HEK293 (cell line): ENCODE data around the gene LBX1.
A peak's percentile ranks its signal among the peaks of the same experiment; 100 is the strongest.

ENCODE experiments used
- AEBP2 ChIP-seq: fragments of 450-650 bp; formaldehyde crosslinking; IDR thresholded peaks from 2 replicates; pipeline ENCODE4 v1.5.1; 2016; ENCODE audit warnings: missing biosample characterization, missing genetic modification characterization, borderline replicate concordance
- HOXD13 ChIP-seq: sonication (generic); formaldehyde crosslinking; IDR thresholded peaks from 2 replicates; pipeline ENCODE4 v1.8.0; 2022; ENCODE audit warnings: missing genetic modification reagents, borderline replicate concordance
- SALL2 ChIP-seq: fragments of 450-650 bp; formaldehyde crosslinking; IDR thresholded peaks from 2 replicates; pipeline ENCODE4 v1.5.0; 2017; ENCODE audit warnings: missing biosample characterization, mild to moderate bottlenecking, missing genetic modification characterization, borderline replicate concordance
- SCRT1 ChIP-seq: fragments of 450-650 bp; formaldehyde crosslinking; IDR thresholded peaks from 2 replicates; pipeline ENCODE4 v1.5.1; 2016; ENCODE audit warnings: missing biosample characterization, missing genetic modification characterization, borderline replicate concordance
- SP7 ChIP-seq: fragments of 450-650 bp; formaldehyde crosslinking; IDR thresholded peaks from 2 replicates; pipeline ENCODE4 v1.5.1; 2016; ENCODE audit warnings: missing biosample characterization, missing genetic modification characterization
- WT1 ChIP-seq: fragments of 450-650 bp; formaldehyde crosslinking; IDR thresholded peaks from 2 replicates; pipeline ENCODE4 v1.5.1; 2016; ENCODE audit warnings: missing biosample characterization, missing genetic modification characterization
- YY1 ChIP-seq: fragments of 450-650 bp; formaldehyde crosslinking; IDR thresholded peaks from 2 replicates; pipeline ENCODE4 v1.5.1; 2018; ENCODE audit warnings: missing biosample characterization, missing genetic modification characterization
- ZBTB48 ChIP-seq: fragments of 450-650 bp; formaldehyde crosslinking; IDR thresholded peaks from 2 replicates; pipeline ENCODE4 v1.5.1; 2016; ENCODE audit warnings: missing biosample characterization, missing genetic modification characterization
- ZNF114 ChIP-seq: fragments of 450-650 bp; formaldehyde crosslinking; IDR thresholded peaks from 2 replicates; pipeline ENCODE4 v1.5.0; 2017; ENCODE audit warnings: missing biosample characterization, missing genetic modification characterization
- ZNF133 ChIP-seq: fragments of 450-650 bp; formaldehyde crosslinking; IDR thresholded peaks from 2 replicates; pipeline ENCODE4 v1.5.1; 2016; ENCODE audit warnings: missing biosample characterization, missing genetic modification characterization
- ZNF175 ChIP-seq: fragments of 450-650 bp; formaldehyde crosslinking; IDR thresholded peaks from 2 replicates; pipeline ENCODE4 v1.5.1; 2016; ENCODE audit warnings: missing biosample characterization, missing genetic modification characterization
- ZNF214 ChIP-seq: fragments of 450-650 bp; formaldehyde crosslinking; IDR thresholded peaks from 2 replicates; pipeline ENCODE4 v1.5.1; 2017; ENCODE audit warnings: missing biosample characterization, mild to moderate bottlenecking, missing genetic modification characterization, borderline replicate concordance
- ZNF239 ChIP-seq: fragments of 450-650 bp; formaldehyde crosslinking; IDR thresholded peaks from 2 replicates; pipeline ENCODE4 v1.5.1; 2016; ENCODE audit warnings: missing biosample characterization, missing genetic modification characterization
- ZNF274 ChIP-seq, 2 experiments: fragments of 200-500 bp in 1 of 2; fragments of 450-650 bp in 1 of 2; sonication (Bioruptor generic) in 1 of 2; formaldehyde crosslinking in 1 of 2; IDR thresholded peaks; 2 replicates each; pipeline versions ENCODE4 v1.5.1 to v1.6.1; 2014 to 2016; ENCODE audit warnings: borderline replicate concordance in 1 of 2, inconsistent platforms in 1 of 2, low read length in 1 of 2, missing biosample characterization in 1 of 2, missing genetic modification characterization in 1 of 2
- ZNF292 ChIP-seq: fragments of 450-650 bp; formaldehyde crosslinking; IDR thresholded peaks from 2 replicates; pipeline ENCODE4 v1.5.1; 2016; ENCODE audit warnings: low read depth, missing biosample characterization, missing genetic modification characterization, borderline replicate concordance
- ZNF404 ChIP-seq: fragments of 450-650 bp; formaldehyde crosslinking; IDR thresholded peaks from 2 replicates; pipeline ENCODE4 v1.5.1; 2017; ENCODE audit warnings: missing biosample characterization, missing genetic modification characterization
- ZNF580 ChIP-seq: fragments of 450-650 bp; formaldehyde crosslinking; IDR thresholded peaks from 2 replicates; pipeline ENCODE4 v1.5.1; 2016; ENCODE audit warnings: missing biosample characterization, missing genetic modification characterization
- ZNF621 ChIP-seq: fragments of 450-650 bp; formaldehyde crosslinking; IDR thresholded peaks from 2 replicates; pipeline ENCODE4 v1.5.1; 2017; ENCODE audit warnings: missing biosample characterization, missing genetic modification characterization
- ZNF658 ChIP-seq: fragments of 450-650 bp; formaldehyde crosslinking; IDR thresholded peaks from 2 replicates; pipeline ENCODE4; 2016; ENCODE audit warnings: missing biosample characterization, missing genetic modification characterization
- ZNF704 ChIP-seq: fragments of 450-650 bp; formaldehyde crosslinking; IDR thresholded peaks from 2 replicates; pipeline ENCODE4 v1.5.1; 2016; ENCODE audit warnings: missing biosample characterization, missing genetic modification characterization
- ZNF76 ChIP-seq: fragments of 450-650 bp; formaldehyde crosslinking; IDR thresholded peaks from 2 replicates; pipeline ENCODE4; 2016; ENCODE audit warnings: low read depth, missing biosample characterization, missing genetic modification characterization, borderline replicate concordance
- ZNF843 ChIP-seq: fragments of 450-650 bp; formaldehyde crosslinking; IDR thresholded peaks from 2 replicates; pipeline ENCODE4 v1.5.1; 2016; ENCODE audit warnings: missing biosample characterization, missing genetic modification characterization
- TF ChIP-seq, protein P1 (sequence below): fragments of 450-650 bp; formaldehyde crosslinking; IDR thresholded peaks from 2 replicates; pipeline ENCODE4 v1.5.1; 2016; ENCODE audit warnings: missing biosample characterization, missing genetic modification characterization
- TF ChIP-seq, protein P2 (sequence below): fragments of 450-650 bp; formaldehyde crosslinking; IDR thresholded peaks from 2 replicates; pipeline ENCODE4 v1.5.1; 2016; ENCODE audit warnings: missing biosample characterization, missing genetic modification characterization
- TF ChIP-seq, protein P3 (sequence below): IDR thresholded peaks from 2 replicates; pipeline ENCODE4 v1.6.1; 2011; ENCODE audit warnings: mild to moderate bottlenecking, low read depth, low read length, borderline replicate concordance
- TF ChIP-seq, protein P4 (sequence below): fragments of 450-650 bp; formaldehyde crosslinking; IDR thresholded peaks from 2 replicates; pipeline ENCODE4 v1.5.1; 2016; ENCODE audit warnings: missing biosample characterization, missing genetic modification characterization
- TF ChIP-seq, protein P5 (sequence below): fragments of 450-650 bp; formaldehyde crosslinking; IDR thresholded peaks from 2 replicates; pipeline ENCODE4 v1.5.1; 2016; ENCODE audit warnings: missing biosample characterization, missing genetic modification characterization

Gene LBX1

DNA sequence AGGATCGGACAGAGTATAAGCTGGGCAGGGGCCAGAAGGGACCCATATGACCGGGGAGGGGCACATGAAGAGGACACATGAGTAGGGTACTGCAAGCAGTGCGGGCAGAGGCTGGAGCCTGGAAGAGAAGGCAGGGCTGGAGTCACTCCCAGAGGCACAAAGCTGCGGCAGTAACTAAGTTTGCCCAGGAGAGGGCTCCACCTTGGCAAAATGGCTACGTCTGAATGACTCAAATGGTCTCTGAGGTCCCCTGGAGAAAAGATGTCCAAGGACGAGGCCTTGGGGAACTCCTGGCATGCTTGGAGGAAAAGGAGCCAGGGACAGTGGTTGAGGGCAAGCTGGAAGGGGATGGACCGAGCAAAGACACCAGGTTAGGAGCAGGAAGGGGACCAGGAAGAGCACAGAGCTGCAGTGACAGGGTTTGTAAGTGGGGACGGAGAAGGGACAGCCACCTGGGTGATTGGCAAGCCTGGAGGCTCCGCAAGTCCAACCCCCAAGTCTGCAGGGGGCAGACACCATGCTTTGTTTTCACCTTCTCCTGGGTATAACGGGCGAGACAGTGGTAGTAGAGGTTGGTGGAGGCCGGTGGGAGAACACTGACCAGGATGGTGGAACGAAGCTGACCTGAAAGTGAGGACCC, 43.1 kb upstream of the LBX1 start (continued):
- TF ChIP-seq, protein P1, sequence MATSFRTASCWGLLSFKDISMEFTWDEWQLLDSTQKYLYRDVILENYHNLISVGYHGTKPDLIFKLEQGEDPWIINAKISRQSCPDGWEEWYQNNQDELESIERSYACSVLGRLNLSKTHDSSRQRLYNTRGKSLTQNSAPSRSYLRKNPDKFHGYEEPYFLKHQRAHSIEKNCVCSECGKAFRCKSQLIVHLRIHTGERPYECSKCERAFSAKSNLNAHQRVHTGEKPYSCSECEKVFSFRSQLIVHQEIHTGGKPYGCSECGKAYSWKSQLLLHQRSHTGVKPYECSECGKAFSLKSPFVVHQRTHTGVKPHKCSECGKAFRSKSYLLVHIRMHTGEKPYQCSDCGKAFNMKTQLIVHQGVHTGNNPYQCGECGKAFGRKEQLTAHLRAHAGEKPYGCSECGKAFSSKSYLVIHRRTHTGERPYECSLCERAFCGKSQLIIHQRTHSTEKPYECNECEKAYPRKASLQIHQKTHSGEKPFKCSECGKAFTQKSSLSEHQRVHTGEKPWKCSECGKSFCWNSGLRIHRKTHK (tag by site-specific recombination), result no peak
- TF ChIP-seq ZNF658 (no peak), ZNF214 (tag by site-specific recombination) (no peak), SCRT1 (tag by site-specific recombination) (no peak), ZNF114 (tag by site-specific recombination) (no peak), YY1 (tag by site-specific recombination) (peak; percentile 71; the same call in 1 of the 2 replicates), SALL2 (tag by site-specific recombination) (no peak), SP7 (tag by site-specific recombination) (peak; percentile 41; the same call in 1 of the 2 replicates), ZBTB48 (tag by site-specific recombination) (peak; percentile 70; the same call in 1 of the 2 replicates), ZNF239 (tag by site-specific recombination) (no peak), ZNF621 (tag by site-specific recombination) (no peak), HOXD13 (CRISPR knock-in tag) (no peak), ZNF292 (no peak), ZNF404 (tag by site-specific recombination) (no peak), AEBP2 (tag by site-specific recombination) (no peak), ZNF580 (tag by site-specific recombination) (no peak), ZNF274 (IDR thresholded peaks at IDR 0.05; ENCODE audit: low read length) (no peak), ZNF274 (tag by site-specific recombination; IDR thresholded peaks at IDR 0.05; ENCODE audit: borderline replicate concordance) (no peak), ZNF133 (tag by site-specific recombination) (no peak), ZNF76 (no peak), WT1 (no peak), ZNF843 (tag by site-specific recombination) (no peak), ZNF704 (tag by site-specific recombination) (no peak), ZNF175 (tag by site-specific recombination) (no peak)
- TF ChIP-seq, protein P2, sequence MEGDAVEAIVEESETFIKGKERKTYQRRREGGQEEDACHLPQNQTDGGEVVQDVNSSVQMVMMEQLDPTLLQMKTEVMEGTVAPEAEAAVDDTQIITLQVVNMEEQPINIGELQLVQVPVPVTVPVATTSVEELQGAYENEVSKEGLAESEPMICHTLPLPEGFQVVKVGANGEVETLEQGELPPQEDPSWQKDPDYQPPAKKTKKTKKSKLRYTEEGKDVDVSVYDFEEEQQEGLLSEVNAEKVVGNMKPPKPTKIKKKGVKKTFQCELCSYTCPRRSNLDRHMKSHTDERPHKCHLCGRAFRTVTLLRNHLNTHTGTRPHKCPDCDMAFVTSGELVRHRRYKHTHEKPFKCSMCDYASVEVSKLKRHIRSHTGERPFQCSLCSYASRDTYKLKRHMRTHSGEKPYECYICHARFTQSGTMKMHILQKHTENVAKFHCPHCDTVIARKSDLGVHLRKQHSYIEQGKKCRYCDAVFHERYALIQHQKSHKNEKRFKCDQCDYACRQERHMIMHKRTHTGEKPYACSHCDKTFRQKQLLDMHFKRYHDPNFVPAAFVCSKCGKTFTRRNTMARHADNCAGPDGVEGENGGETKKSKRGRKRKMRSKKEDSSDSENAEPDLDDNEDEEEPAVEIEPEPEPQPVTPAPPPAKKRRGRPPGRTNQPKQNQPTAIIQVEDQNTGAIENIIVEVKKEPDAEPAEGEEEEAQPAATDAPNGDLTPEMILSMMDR, result peak; percentile 92
- TF ChIP-seq, protein P3, sequence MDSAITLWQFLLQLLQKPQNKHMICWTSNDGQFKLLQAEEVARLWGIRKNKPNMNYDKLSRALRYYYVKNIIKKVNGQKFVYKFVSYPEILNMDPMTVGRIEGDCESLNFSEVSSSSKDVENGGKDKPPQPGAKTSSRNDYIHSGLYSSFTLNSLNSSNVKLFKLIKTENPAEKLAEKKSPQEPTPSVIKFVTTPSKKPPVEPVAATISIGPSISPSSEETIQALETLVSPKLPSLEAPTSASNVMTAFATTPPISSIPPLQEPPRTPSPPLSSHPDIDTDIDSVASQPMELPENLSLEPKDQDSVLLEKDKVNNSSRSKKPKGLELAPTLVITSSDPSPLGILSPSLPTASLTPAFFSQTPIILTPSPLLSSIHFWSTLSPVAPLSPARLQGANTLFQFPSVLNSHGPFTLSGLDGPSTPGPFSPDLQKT, result no peak
- TF ChIP-seq, protein P4, sequence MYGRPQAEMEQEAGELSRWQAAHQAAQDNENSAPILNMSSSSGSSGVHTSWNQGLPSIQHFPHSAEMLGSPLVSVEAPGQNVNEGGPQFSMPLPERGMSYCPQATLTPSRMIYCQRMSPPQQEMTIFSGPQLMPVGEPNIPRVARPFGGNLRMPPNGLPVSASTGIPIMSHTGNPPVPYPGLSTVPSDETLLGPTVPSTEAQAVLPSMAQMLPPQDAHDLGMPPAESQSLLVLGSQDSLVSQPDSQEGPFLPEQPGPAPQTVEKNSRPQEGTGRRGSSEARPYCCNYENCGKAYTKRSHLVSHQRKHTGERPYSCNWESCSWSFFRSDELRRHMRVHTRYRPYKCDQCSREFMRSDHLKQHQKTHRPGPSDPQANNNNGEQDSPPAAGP (tag by site-specific recombination), result no peak
- TF ChIP-seq, protein P5, sequence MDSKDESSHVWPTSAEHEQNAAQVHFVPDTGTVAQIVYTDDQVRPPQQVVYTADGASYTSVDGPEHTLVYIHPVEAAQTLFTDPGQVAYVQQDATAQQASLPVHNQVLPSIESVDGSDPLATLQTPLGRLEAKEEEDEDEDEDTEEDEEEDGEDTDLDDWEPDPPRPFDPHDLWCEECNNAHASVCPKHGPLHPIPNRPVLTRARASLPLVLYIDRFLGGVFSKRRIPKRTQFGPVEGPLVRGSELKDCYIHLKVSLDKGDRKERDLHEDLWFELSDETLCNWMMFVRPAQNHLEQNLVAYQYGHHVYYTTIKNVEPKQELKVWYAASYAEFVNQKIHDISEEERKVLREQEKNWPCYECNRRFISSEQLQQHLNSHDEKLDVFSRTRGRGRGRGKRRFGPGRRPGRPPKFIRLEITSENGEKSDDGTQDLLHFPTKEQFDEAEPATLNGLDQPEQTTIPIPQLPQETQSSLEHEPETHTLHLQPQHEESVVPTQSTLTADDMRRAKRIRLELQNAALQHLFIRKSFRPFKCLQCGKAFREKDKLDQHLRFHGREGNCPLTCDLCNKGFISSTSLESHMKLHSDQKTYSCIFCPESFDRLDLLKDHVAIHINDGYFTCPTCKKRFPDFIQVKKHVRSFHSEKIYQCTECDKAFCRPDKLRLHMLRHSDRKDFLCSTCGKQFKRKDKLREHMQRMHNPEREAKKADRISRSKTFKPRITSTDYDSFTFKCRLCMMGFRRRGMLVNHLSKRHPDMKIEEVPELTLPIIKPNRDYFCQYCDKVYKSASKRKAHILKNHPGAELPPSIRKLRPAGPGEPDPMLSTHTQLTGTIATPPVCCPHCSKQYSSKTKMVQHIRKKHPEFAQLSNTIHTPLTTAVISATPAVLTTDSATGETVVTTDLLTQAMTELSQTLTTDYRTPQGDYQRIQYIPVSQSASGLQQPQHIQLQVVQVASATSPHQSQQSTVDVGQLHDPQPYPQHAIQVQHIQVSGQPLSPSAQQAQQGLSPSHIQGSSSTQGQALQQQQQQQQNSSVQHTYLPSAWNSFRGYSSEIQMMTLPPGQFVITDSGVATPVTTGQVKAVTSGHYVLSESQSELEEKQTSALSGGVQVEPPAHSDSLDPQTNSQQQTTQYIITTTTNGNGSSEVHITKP (tag by site-specific recombination), result no peak
